GM21515 (cell line): ENCODE data around the gene SYAP1.
"Not testable (repeated sequence)": the region's sequence is repeated elsewhere in the genome, so short reads cannot be mapped to it uniquely, and the experiment has no call there.

ENCODE experiments used
- ATAC-seq: cut with Tn5 transposase; IDR thresholded peaks from one replicate; pipeline ENCODE4 v1.9.1; 2021; ENCODE audit not compliant: unreplicated experiment

Gene SYAP1

DNA sequence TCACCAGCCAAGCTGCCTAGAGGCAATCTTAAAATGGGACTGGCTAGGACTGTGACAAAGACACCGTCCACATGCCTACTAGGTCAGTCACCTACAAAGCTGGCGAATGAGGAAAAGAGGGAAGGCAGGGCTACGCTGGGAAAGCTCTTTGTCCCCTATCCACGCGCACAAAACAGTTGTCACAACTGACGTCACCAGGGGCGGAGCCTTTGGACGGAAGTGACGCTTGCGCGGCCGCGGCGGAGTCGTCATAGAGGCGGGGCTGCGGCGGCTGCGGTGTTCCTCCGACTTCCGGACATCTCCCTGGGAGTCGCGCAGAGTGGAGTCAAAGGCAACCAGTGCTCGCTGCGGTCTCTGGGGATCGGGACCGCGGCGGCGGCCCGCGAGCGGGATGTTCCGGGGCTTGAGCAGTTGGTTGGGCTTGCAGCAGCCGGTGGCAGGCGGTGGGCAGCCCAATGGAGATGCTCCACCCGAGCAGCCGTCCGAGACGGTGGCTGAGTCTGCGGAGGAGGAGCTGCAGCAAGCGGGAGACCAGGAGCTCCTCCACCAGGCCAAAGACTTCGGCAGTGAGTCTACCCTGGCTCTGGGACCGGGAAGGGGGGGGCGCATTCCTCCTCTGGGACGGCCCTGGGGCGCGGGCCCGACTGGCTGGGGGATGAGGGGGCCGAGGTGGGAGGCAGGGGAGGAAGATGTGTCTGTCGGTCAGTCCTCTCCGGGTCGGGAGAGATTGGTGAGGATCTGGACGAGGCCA is at the start of gene SYAP1:
Gene SYAP1 (plus strand): TSS at position 279 of the 751 bp plus-strand sequence. CDS start 113 bp downstream, at position 392.
- peak; percentile 98 for ATAC-seq

DNA sequence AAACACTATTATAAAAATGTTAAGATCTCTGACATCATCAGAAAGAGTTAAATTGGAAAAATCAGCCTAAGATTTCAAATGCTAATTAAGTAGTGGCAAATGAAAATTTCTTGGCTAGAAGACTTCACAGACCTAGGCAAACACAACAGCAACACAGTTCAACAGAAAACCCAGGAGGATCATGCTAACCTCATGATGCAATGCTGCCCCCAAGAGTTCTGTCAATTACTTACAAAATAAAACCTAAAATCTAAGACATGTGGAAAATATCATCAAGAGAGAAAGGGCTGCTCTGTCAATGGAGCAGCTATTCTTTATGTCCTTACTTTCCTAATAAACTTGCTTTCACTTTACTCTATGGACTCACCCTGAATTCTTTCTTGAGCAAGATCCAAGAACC is 48.4 kb upstream of the SYAP1 start:
- ATAC-seq: no peak

DNA sequence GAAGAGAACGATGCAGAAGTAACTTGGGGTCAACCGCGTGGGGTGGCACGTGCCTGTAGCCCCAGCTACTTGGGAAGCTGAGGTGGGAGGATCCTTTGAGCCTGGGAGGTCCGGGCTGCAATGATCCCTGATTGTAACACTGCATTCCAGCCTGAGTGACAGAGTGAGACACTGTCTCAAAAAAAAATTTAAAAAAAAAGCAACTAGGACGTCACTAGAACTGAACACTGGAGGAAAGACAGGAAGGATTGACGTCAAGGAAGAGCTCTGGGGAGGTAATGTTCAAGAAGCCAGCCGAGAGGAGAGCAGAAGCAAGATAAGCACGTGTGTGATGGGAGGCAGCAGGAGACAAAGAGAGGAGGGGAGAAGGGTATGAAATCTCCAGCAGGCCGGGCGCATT is 40.7 kb upstream of the SYAP1 start:
- no peak for ATAC-seq

GRCh38 chrX:16683007-16683664 is 36.3 kb upstream of the SYAP1 start:
- no peak for ATAC-seq

- no peak for ATAC-seq
These were observed 31.9 kb upstream of the SYAP1 start for GRCh38 chrX:16687514-16687913.

DNA sequence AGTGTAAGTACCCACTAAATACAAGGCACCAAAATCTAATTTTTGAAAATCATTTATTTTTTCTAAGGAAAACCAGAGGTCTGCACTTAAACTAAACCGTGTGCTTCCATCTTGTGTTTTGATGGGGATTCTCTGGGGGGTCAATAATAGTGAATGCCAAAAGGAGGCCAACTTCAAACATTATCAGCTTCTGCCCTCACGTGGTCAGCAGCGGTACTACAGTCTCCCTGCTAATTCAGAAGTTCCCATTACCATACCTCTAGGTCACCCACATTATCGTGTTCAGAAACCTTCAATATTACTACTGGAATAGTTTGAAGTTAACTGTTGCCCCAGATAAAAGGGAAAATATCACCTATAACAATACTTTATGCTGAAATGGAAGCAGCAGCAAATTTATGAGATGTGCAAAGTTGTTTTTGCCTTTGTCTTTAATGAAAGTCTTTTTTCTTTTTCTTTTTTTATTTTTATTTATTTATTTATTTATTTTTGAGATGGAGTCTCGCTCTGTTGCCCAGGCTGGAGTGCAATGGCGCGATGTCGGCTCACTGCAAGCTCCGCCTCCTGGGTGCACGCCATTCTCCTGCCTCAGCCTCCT is 24.2 kb upstream of the SYAP1 start:
- ATAC-seq: no peak

DNA sequence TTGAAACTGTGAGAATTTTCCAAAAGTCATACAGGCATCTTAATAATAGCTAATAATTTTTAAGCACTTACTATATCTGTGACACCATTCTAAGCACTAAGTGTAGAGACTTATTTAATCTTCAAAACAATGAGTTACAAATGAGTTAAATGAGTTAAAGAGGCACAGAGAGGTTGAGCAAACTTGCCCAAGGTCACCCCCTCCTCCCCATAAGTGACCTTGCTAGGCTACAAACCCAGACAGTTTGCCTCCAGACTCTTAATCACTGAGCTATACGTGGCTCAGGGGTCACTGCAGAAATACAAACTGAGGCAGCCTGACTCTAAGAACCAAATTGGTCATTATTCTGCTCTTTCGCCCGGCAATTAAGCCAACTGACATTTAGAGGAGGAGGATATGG is 22.5 kb upstream of the SYAP1 start:
- ATAC-seq: no peak

DNA sequence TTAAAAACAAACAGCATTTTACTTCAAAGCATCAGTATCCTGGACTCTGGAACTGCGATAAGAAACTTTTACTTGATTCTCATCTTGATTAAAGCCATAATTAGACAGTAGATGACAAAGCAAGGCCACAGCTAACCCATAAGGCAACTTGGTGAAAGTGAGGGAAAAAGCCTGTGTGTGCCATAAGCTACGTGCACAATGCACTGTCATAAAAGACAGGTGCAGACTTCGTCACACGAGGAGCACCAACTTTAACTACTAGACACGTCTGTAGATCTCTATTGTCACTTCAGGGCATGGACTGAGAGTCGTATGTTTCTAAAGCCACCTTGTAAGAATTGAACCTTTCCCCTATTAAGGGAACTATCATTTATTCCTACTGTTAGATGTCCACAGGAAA is 20.0 kb upstream of the SYAP1 start:
- ATAC-seq: no peak

GRCh38 chrX:16700734-16701133 is 18.7 kb upstream of the SYAP1 start:
- ATAC-seq: no peak

DNA sequence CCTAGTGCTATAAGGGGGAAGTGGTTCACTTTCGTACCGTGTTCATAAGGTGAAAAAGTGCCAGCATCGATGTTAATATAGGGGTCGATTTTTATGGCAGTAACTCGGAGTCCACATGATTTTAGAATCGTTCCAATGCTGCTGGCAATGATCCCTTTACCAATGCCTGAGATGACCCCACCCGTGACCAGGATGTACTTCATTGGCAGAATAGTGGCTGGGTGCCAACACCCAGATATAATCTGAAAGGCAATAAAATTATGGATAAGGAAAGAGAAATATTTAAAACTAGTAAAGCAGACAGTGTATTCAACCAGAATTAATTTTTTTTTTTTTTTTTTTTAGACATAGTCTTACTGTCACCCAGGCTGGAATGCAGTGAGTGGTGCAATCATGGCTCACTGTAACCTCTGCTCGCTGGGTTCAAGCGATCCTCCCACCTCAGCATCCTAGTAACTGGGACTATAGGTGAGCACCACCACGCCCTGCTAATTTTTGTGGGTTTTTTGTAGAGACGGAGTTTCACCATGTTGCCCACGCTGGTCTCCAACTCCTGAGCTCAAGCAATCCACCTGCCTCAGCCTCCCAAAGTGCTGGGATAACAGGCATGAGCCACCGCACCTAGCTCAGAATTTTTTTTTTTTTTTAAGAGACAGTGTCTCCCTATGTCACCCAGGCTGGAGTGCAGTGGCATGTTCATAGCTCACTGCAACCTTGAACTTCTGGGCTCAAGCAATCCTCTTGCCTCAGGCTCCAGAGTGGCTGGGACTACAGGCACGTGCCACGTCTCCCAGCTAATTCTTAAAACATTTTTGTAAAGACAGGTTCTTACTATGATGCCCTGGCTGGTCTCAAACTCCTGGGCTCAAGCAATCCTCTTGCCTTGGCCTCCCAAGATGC is 16.5 kb upstream of the SYAP1 start:
- no peak for ATAC-seq

DNA sequence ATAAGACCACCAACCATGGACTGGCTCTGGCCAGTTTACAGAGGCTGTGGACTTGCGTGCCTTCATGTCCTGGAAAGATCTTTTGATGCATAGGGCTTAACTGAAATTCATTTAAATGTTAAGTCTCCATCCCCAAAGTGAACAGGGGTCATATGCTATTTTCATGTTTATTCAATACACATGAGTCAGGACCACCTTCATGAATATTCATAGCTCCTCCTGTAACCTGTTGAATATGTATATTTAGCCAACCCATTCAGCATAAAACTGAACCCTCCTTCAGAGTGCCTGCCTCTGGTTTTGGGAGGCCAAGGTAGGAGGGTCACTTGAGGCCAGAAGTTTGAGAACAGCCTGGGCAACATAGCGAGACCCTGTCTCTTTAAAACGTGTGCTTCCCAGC is 14.0 kb upstream of the SYAP1 start:
- no peak for ATAC-seq

- no peak for ATAC-seq
These were observed 11.4 kb upstream of the SYAP1 start for GRCh38 chrX:16708016-16708415.

DNA sequence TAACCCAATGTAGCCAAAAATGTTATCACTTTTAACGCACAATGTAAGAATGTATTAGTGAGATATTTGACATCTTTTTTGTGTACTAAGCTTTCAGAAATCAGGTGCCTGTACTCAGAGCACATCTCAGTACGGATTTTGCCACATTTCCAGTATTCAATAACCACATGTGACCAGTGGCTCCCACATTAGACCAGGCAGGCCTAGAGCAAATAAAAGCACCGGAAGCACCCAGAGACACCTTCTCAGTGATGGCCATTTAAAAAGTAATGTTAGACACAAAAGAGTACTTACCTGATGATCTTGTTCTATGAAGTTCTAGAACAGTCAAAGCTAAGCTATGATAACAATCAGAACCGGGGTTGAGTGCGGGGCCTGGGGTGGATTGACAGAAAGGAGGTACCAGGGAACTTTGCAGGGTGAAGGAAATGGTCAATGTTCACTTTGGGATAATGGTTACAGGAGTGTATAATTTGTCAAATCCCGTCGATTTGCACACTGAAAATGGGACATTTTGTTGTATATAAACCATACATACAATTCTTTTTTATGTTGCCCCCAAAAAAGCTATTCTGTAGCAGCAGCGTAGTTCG is 8.1 kb upstream of the SYAP1 start:
- no peak for ATAC-seq

DNA sequence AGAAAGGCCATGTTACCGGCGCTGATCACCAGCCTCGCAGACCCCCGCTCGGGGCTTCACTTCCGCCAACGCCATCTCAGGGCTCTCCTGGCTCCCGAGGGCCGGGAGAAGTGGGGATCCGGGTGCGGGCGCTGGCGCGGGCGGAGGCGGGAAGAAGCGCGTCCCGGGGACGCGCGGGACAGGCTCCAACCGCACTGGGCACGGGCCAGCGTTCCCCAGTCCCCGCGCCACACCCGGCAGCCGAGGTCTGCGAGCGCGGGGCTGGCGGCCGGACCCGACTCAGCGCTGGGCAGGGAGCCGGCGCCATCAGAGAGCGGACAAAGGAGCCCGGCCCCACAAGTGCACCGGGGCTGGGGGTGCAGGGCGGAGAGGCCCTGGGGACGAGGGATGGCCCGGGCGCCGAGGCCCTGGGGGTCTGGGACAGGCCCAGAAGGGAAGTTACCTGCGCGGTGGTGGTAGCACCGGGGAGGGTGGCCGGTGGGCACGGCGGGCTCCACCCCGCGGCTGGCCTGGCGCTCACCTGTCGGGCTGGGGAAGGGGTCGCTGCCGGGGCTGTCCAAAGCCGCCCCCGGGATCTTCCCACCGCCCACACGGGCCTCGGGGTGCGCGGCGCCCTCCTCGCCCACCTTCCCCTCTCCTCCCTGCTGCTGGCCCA is 7.4 kb upstream of the SYAP1 start:
- peak; percentile 34 for ATAC-seq

DNA sequence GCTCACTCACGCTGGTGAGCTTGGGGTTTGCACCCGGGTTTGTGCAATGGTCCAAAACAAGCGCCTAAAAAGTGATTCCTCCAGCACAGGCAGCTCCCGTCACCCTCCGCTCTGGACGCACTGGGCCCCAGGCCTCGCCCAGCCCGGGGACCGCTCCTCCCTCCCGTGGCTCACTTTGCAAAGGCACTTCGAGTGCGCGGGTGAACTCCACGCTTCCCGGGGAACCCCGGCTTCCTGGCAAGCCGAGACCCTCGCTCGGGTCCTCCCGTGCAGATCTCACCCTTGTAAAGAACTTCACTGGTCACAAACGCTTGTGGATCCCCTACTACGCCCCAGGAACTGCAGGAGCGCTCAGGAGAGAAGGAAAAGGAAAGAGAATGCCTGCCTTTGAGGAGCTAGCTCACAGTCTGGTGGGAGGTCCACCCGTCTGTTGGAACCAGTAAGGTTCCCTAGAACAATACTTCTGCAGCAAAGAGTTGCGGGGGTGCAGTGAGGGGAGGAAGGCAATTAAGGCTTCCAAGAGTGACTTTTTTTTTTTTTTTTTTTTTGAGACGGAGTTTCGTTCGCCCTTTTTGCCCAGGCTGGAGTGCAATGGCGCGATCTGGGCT is 6.8 kb upstream of the SYAP1 start, which contains the start of gene CTPS2:
Gene CTPS2 (minus strand): TSS at position 122 of the 608 bp plus-strand sequence. CDS start 9,767 bp downstream, outside the sequence.
- ATAC-seq: peak; percentile 91

DNA sequence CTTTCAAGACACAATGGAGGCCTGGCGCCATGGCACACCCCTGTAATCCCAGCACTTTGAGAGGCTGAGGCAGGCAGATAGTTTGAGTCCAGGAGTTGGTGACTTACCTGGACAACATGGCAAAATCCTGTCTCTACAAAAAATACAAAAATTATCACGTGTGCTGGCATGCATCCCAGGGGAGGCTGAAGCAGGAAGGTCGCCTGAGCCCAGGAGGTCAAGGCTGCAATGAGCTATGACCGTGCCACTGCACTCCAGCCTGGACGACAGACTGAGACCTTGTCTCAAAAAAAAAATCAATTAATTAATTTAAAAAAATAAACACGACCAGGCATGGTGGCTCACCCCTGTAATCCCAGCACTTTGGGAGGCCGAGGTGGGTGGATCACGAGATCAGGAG is 4.9 kb upstream of the SYAP1 start:
- no peak for ATAC-seq

DNA sequence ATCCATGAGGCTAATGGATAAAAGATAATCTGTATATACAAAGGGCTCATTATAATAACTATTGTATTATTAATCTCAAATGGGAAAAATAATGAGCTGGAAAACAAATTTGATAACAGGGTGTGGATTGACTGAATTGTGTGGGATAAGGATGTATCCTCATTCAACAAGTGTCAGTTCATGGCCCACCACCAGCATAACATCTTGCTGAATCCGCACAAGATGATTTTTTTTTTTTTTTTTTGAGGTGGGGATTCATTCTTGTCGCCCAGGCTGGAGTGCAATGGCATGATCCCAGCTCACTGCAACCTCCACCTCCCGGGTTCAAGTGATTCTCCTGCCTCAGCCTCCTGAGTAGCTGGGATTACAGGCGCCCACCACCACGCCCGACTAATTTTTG is 3.8 kb upstream of the SYAP1 start:
- ATAC-seq: not testable (repeated sequence)

- ATAC-seq: not testable (repeated sequence)
These were observed 3.0 kb upstream of the SYAP1 start for GRCh38 chrX:16716451-16716850.

- ATAC-seq: peak; percentile 27
These were observed 533 bp upstream of the SYAP1 start for GRCh38 chrX:16718824-16719333.

DNA sequence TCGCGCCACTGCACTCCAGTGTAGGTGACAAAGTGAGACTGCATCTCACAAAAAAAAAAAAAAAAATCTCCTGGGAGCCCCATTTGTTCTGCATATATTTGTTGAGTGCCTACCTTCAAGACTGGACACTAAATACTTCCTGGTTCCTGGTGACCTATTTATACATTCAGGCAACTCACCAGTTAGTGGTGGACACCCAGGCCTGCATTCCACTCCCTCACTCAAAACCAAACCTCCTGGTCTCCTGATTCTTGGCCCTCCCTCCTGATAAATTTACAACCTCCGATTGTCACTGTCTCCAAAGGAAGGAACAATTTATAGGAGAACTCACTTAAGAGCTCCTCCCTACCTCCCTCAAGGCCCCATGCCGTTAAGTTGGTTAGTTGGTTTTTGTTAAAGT is 3.1 kb downstream of the SYAP1 start:
- no peak for ATAC-seq
